Osteoblast (primary cell): ENCODE measurements around the gene CNTNAP5. TPM values are rescaled to one million over a fixed set of nuclear protein-coding genes. Genes with fewer than 3 reads are reported as not detected.

Experiments used
- DNase-seq: peaks from one replicate; pipeline ENCODE4 v3.0.0; 2011; ENCODE audit warnings: low spot score, mixed read lengths; ENCODE audit not compliant: insufficient read length; ENCODE audit errors: missing footprints
- H2AFZ ChIP-seq: 2 replicates; pipeline ENCODE4 v1.6.0; 2011; ENCODE audit warnings: mild to moderate bottlenecking, low read length
- H3K27ac ChIP-seq: 2 replicates; pipeline ENCODE4 v1.5.1; 2011; ENCODE audit warnings: mild to moderate bottlenecking, low read depth, low read length, moderate library complexity
- H3K27me3 ChIP-seq: 2 replicates; pipeline ENCODE4 v1.6.0; 2012; ENCODE audit warnings: mild to moderate bottlenecking, control low read depth, inconsistent platforms, low read length, moderate library complexity; ENCODE audit not compliant: insufficient read depth
- H3K36me3 ChIP-seq: 2 replicates; pipeline ENCODE4 v1.5.1; 2011; ENCODE audit warnings: mild to moderate bottlenecking, low read length, control low read depth, moderate library complexity; ENCODE audit not compliant: insufficient read depth
- H3K4me1 ChIP-seq: 2 replicates; pipeline ENCODE4 v1.5.1; 2011; ENCODE audit warnings: mild to moderate bottlenecking, low read length, control low read depth, moderate library complexity; ENCODE audit not compliant: insufficient read depth
- H3K4me2 ChIP-seq: 2 replicates; pipeline ENCODE4 v1.6.0; 2011; ENCODE audit warnings: mild to moderate bottlenecking, low read length; ENCODE audit not compliant: insufficient read depth
- H3K4me3 ChIP-seq: fragments of 200-600 bp; sonication (generic); 3 replicates; pipeline ENCODE4 v1.5.1; 2012; ENCODE audit warnings: mild to moderate bottlenecking, low read length, inconsistent platforms; ENCODE audit not compliant: insufficient read depth
- H3K79me2 ChIP-seq: 2 replicates; pipeline ENCODE4 v1.6.0; 2012; ENCODE audit warnings: mild to moderate bottlenecking, low read length, control low read depth, inconsistent platforms; ENCODE audit not compliant: insufficient read depth
- H3K9me3 ChIP-seq: 2 replicates; pipeline ENCODE4 v1.5.1; 2011; ENCODE audit warnings: low read depth, low read length, control low read depth
- H4K20me1 ChIP-seq: 2 replicates; pipeline ENCODE4 v1.6.0; 2012; ENCODE audit warnings: mild to moderate bottlenecking, low read length, control low read depth; ENCODE audit not compliant: insufficient read depth
- total RNA-seq: library from RNA; depleted of rRNA; stranded (reverse); fragments of >200 nt; gene quantifications from 2 replicates; pipeline ENCODE4 v1.2.3, GENCODE V29; 2012
- TF ChIP-seq, protein P1 (sequence below): IDR thresholded peaks from 2 replicates; pipeline ENCODE4 v1.5.1; 2011; ENCODE audit warnings: mild to moderate bottlenecking, low read depth, low read length, moderate library complexity; ENCODE audit errors: extremely low read depth

Gene CNTNAP5
- total RNA-seq, 1 donor: not detected

DNA sequence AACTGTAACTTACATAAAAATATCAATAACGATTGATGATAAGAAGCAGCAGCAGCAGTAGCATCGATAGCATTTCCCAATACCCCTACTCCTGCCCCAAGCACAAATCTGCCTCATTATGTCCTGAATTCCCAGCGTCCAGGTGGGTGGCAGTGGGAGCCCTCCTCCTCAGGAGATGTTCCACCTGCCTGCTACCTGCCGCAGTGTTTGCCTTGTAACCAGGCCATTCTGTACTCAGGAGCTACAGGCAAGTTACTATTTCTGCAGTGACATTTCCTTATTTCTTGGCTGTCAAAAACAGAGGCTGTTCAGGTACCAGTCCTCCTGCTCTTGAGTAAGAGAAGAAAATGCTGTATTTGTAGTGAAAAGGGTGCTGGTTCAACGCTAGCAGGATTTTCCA lies 236.4 kb downstream of the CNTNAP5 start:
- TF ChIP-seq, protein P1, sequence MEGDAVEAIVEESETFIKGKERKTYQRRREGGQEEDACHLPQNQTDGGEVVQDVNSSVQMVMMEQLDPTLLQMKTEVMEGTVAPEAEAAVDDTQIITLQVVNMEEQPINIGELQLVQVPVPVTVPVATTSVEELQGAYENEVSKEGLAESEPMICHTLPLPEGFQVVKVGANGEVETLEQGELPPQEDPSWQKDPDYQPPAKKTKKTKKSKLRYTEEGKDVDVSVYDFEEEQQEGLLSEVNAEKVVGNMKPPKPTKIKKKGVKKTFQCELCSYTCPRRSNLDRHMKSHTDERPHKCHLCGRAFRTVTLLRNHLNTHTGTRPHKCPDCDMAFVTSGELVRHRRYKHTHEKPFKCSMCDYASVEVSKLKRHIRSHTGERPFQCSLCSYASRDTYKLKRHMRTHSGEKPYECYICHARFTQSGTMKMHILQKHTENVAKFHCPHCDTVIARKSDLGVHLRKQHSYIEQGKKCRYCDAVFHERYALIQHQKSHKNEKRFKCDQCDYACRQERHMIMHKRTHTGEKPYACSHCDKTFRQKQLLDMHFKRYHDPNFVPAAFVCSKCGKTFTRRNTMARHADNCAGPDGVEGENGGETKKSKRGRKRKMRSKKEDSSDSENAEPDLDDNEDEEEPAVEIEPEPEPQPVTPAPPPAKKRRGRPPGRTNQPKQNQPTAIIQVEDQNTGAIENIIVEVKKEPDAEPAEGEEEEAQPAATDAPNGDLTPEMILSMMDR: no peak
- Histone ChIP-seq H3K4me1 (no peaks in the 10 kb centered on the region), H3K36me3 (no peaks in the 10 kb centered on the region), H3K9me3 (no peaks in the 10 kb centered on the region), H3K4me2 (no peak overlapping the region), H3K79me2 (no peaks in the 10 kb centered on the region), H2AFZ (no peak overlapping the region), H3K27ac (no peak overlapping the region), H4K20me1 (no peaks in the 10 kb centered on the region), H3K4me3 (no peak overlapping the region), H3K27me3 (no peaks in the 10 kb centered on the region)
- DNase-seq: no peak

GRCh38 chr2:124264551-124265091 lies 239.5 kb downstream of the CNTNAP5 start:
- Histone ChIP-seq H3K27ac (no peak overlapping the region), H2AFZ (no peak overlapping the region), H3K4me2 (no peak overlapping the region), H3K36me3 (no peaks in the 10 kb centered on the region), H3K27me3 (no peaks in the 10 kb centered on the region), H3K9me3 (no peaks in the 10 kb centered on the region), H3K4me3 (no peak overlapping the region), H4K20me1 (no peaks in the 10 kb centered on the region), H3K4me1 (no peaks in the 10 kb centered on the region), H3K79me2 (no peaks in the 10 kb centered on the region)
- TF ChIP-seq, protein P1: no peak
- no peak for DNase-seq

GRCh38 chr2:124267794-124268193 lies 242.7 kb downstream of the CNTNAP5 start:
- Histone ChIP-seq H3K27ac (no peak overlapping the region), H3K36me3 (no peaks in the 10 kb centered on the region), H3K9me3 (no peaks in the 10 kb centered on the region), H3K4me3 (no peak overlapping the region), H3K4me1 (no peaks in the 10 kb centered on the region), H2AFZ (no peak overlapping the region), H3K4me2 (no peak overlapping the region), H3K27me3 (no peaks in the 10 kb centered on the region), H4K20me1 (no peaks in the 10 kb centered on the region), H3K79me2 (no peaks in the 10 kb centered on the region)
- DNase-seq: peak; percentile 55
- TF ChIP-seq, protein P1: no peak

DNA sequence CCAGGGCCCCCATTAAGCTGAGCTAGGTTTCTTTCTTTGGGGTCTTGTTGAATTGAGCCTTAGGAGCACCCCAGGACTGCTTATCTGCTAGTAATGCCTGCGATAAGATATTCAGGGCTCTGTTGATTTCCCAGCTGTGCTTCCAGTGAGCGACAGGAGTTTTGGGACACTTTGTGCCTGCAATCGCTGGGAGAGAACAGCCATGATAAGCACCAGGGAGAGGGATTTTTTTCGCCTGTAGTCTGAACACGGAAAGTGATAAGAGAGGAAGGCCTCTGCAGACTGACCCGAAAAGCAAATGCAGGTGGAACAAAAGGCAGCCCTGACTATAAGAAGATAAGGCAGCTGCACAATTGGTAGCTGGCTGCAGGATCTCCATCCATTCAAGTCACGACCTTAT lies 244.3 kb downstream of the CNTNAP5 start:
- H3K4me2 ChIP-seq: no peak overlapping the region
- no peak overlapping the region for H3K4me3 ChIP-seq
- H3K27ac ChIP-seq: no peak overlapping the region
- no peaks in the 10 kb centered on the region for H3K9me3 ChIP-seq
- H3K36me3 ChIP-seq: no peaks in the 10 kb centered on the region
- TF ChIP-seq, protein P1: no peak
- no peaks in the 10 kb centered on the region for H4K20me1 ChIP-seq
- H2AFZ ChIP-seq: no peak overlapping the region
- no peaks in the 10 kb centered on the region for H3K4me1 ChIP-seq
- H3K27me3 ChIP-seq: no peaks in the 10 kb centered on the region
- H3K79me2 ChIP-seq: no peaks in the 10 kb centered on the region
- DNase-seq: no peak
